GM19328 (cell line): ENCODE measurements around the gene GPRIN3.
"Not testable (repeated sequence)": the region's sequence is repeated elsewhere in the genome, so short reads cannot be mapped to it uniquely, and the experiment has no call there.

Experiments
- ATAC-seq: cut with Tn5 transposase; IDR thresholded peaks from one replicate; pipeline ENCODE4 v1.9.1; 2021; ENCODE audit warnings: mild to moderate bottlenecking, moderate library complexity; ENCODE audit not compliant: unreplicated experiment

The GPRIN3 gene

GRCh38 chr4:89221167-89221867, 86.3 kb downstream of the GPRIN3 start:
- no peak for ATAC-seq

DNA sequence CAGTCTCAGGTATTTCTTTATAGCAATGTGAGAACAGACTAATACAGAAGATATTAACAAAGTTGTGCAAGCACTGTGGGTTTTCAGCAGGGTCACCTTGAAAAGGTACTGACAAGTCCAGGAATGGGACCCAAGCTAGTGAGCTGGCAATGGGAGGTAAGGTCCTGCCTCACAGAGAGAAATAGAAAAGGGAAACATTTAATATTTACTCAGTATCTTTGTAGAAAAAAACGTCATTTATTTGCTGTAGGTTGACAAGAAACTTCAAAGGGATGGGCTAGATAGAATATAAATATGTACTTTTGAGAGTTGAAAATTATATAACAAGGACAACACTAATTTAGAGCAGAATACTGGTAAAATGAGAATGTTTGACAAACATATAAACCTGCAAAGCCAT, 89.0 kb downstream of the GPRIN3 start:
- no peak for ATAC-seq

GRCh38 chr4:89217604-89218003, 90.0 kb downstream of the GPRIN3 start:
- no peak for ATAC-seq

GRCh38 chr4:89216866-89217265, 90.7 kb downstream of the GPRIN3 start:
- no peak for ATAC-seq

GRCh38 chr4:89216422-89216821, 91.2 kb downstream of the GPRIN3 start:
- ATAC-seq: no peak

DNA sequence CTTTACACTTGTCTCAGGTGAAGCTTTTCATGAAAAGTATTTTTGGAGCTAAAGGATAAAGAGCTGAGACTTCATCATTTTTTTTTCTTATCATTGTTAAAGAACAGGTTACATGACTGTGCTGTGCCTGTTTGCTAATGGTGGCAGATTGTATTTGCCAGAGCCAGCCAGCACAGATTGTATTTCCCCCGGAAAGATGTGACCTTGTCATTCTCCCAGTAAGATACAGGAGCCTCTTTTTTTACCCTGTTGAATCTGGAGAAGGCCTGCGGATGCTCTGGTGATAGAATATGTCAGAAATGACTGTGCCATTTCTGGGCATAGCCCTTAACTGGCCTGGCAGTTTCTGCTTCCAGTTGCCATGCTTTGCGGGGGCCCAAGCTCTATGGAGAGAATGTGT, 91.9 kb downstream of the GPRIN3 start:
- ATAC-seq: no peak

- ATAC-seq: no peak
Observed at GRCh38 chr4:89214308-89214707, 93.3 kb downstream of the GPRIN3 start.

- ATAC-seq: no peak
Observed at GRCh38 chr4:89213382-89213701, 94.3 kb downstream of the GPRIN3 start.

DNA sequence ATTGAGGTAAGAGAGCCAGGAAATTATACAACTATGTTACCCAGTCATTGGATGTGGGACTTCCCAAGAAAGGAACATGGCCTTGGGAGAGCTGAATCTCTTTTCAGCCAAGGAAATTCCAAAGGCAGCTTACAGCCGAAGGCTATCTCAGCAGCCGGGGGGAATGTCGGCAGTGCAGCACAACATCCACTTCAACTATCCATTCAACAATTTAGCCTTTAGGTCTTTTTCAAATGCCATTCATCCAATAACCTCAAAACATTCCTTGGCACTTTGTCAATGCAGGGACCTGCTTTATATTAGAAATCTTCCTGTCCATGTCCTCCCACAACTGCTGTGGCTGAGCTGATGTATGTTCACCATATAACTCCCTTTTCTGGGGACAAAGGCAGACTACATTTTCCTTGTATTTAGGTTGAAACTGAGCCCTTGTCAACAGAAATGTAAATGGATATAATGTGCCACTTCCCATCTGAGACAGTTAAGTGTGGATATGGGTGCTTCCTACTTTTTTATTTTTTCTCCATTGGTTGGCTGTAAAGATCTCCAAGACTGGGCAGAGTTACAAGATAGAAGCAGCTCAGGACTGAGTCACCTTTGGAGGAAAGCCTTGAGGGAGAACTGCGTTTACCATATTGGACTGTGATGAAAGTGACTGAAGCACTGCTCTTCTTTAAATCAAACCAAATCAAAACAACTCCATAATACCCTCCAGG, 94.8 kb downstream of the GPRIN3 start:
- ATAC-seq: no peak

- no peak for ATAC-seq
Observed at GRCh38 chr4:89204624-89205023, 103.0 kb downstream of the GPRIN3 start.

GRCh38 chr4:89203902-89204301, 103.7 kb downstream of the GPRIN3 start:
- no peak for ATAC-seq

- not testable (repeated sequence) for ATAC-seq
Observed at GRCh38 chr4:89199394-89199793, 108.2 kb downstream of the GPRIN3 start.

- ATAC-seq: no peak
Observed at GRCh38 chr4:89197920-89198319, 109.7 kb downstream of the GPRIN3 start.

GRCh38 chr4:89196745-89197144, 110.9 kb downstream of the GPRIN3 start:
- no peak for ATAC-seq

DNA sequence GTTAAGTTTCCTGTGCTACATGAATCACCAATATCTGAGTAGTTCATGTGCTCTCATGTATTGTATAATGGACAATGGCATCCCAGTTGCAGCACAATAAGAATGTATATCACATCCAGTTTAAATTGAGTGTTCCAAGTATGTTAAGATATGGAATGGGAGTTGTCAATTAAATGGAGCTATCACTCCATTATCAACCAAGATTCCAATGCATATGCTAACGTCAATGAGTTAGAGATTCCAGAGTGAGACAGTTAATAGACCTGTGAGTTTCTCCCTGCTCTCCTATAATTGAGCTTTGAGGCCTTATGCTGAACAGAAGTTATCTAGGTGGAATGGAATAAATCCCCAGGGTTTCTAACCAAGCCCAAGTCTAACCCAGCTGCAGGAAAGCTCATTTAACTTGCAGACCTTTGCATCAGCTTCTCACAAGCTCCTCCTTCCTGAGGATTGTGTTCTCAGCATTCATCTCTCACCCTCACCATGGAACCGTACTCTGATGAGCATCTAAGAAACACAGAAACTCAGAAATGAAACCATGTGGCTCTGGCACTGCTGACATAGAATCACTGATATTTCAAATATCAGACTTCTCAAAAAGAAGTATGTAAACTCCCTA, 111.4 kb downstream of the GPRIN3 start:
- no peak for ATAC-seq

GRCh38 chr4:89193843-89194242, 113.8 kb downstream of the GPRIN3 start:
- no peak for ATAC-seq
